ENCODE results near the gene TIMM17A. TPM values are rescaled to one million over a fixed set of nuclear protein-coding genes. Genes with fewer than 3 reads are reported as not detected.

The TIMM17A gene
- total and polyA plus RNA-seq, 2 of the 4 experiments (the other 2 are of a cell fraction) = 80.4 to 87.3 TPM

DNA sequence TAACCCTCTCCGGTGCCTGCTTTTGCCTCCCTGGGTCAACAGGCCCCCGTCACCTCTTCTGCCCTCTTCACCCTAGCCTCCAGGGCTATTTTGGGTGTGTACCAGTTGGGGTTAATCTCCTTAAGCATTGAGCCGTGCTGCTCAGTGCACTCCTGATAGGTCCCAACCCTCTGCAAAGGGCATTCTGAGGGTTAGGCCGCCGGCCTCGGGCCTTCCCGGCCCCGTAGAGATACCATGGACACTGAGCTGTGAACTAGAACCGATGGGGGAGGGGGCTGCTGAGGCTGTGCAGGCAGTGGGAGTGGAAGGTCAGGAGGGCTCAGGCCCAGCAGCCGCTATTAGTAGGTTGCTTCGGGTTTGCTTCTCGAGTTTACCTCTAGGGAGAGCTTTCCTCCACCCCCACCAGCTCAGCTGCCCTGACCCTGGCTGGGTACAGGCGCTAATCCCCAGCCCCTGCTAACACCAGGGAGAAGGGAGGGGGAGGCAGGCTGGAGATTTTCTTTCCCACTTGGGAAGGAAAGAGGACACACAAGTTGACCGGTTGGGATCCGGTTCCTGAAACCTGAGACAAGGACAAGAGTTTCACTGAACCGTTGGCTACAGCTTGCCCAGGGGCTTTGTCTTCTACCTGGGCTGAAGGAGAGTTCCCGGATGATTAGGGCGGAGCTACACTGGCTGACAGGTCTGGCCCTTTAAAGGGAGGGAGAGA is 13.7 kb upstream of the TIMM17A start:
- peak overlapping the region; percentile 37; the same call in 1 of the 2 replicates for H3K4ac ChIP-seq (ENCODE audit: low read depth, low read length)
- peak overlapping the region; percentile 30; the same call in 1 of the 2 replicates for H2BK120ac ChIP-seq (ENCODE audit: low read depth, low read length)
- peaks cover 23% of the 10 kb centered on the region for H4K20me1 ChIP-seq (ENCODE audit: insufficient read depth, low read length)
- ChIA-PET POLR2A (ENCODE audit: unreplicated experiment) (no interaction called here), CTCF (no interaction called here)
- TF ChIP-seq RAD21 (IDR thresholded peaks at IDR 0.05; ENCODE audit: low read length) (no peak), POLR2A (IDR thresholded peaks at IDR 0.05; ENCODE audit: low read depth, low read length) (no peak), BHLHE40 (IDR thresholded peaks at IDR 0.05; ENCODE audit: low read depth, low read length) (no peak), MXI1 (IDR thresholded peaks at IDR 0.05; ENCODE audit: borderline replicate concordance, low read depth, low read length) (no peak), CHD1 (IDR thresholded peaks at IDR 0.05; ENCODE audit: low read depth, low read length) (no peak), NFE2L2 (IDR thresholded peaks at IDR 0.05; ENCODE audit: low read depth, low read length) (no peak), MAFK (IDR thresholded peaks at IDR 0.05; ENCODE audit: low read depth, low read length) (no peak), RFX5 (IDR thresholded peaks at IDR 0.05; ENCODE audit: low read depth, low read length) (no peak), MAZ (IDR thresholded peaks at IDR 0.05; ENCODE audit: borderline replicate concordance, low read depth, low read length) (no peak), CEBPB (IDR thresholded peaks at IDR 0.05; ENCODE audit: low read depth, low read length) (no peak), SMC3 (IDR thresholded peaks at IDR 0.05; ENCODE audit: low read depth, low read length) (no peak)
- TF ChIP-seq, protein P1, sequence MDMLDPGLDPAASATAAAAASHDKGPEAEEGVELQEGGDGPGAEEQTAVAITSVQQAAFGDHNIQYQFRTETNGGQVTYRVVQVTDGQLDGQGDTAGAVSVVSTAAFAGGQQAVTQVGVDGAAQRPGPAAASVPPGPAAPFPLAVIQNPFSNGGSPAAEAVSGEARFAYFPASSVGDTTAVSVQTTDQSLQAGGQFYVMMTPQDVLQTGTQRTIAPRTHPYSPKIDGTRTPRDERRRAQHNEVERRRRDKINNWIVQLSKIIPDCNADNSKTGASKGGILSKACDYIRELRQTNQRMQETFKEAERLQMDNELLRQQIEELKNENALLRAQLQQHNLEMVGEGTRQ (IDR thresholded peaks at IDR 0.05; ENCODE audit: low read depth, low read length) = no peak
- TF ChIP-seq, protein P2, sequence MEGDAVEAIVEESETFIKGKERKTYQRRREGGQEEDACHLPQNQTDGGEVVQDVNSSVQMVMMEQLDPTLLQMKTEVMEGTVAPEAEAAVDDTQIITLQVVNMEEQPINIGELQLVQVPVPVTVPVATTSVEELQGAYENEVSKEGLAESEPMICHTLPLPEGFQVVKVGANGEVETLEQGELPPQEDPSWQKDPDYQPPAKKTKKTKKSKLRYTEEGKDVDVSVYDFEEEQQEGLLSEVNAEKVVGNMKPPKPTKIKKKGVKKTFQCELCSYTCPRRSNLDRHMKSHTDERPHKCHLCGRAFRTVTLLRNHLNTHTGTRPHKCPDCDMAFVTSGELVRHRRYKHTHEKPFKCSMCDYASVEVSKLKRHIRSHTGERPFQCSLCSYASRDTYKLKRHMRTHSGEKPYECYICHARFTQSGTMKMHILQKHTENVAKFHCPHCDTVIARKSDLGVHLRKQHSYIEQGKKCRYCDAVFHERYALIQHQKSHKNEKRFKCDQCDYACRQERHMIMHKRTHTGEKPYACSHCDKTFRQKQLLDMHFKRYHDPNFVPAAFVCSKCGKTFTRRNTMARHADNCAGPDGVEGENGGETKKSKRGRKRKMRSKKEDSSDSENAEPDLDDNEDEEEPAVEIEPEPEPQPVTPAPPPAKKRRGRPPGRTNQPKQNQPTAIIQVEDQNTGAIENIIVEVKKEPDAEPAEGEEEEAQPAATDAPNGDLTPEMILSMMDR (conservative IDR thresholded peaks at IDR 0.05; ENCODE audit: low read depth, low read length) = no peak
- H3K36me3 ChIP-seq (ENCODE audit: control insufficient read depth, insufficient read depth, low read length) = peaks cover 5% of the 10 kb centered on the region; the same call in 1 of the 2 replicates
- H2BK20ac ChIP-seq (ENCODE audit: low read depth, low read length) = peak overlapping the region; percentile 42
- peak overlapping the region; percentile 52 for H3K27ac ChIP-seq (ENCODE audit: insufficient read depth, low read length)
- H2BK5ac ChIP-seq (ENCODE audit: low read depth, low read length, poor library complexity, severe bottlenecking) = peak overlapping the region; percentile 35
- peak overlapping the region; percentile 84 for H2AK9ac ChIP-seq (replicated peaks; ENCODE audit: low read depth, low read length, poor library complexity)
- H3K4me3 ChIP-seq (ENCODE audit: insufficient read depth, low read depth, low read length) = no peak overlapping the region
- WGBS, 2 experiments (ENCODE audit: extremely low coverage in 2 of 2, insufficient read length in 1 of 2) = no CpG with 5 or more reads among the region's 18 CpGs
- no peak overlapping the region for H3K56ac ChIP-seq (ENCODE audit: extremely low read depth, insufficient read depth, low read length)
- in situ Hi-C loops (cut with MboI; ENCODE audit: low sequenced_read_pairs) (no loop called here), dilution Hi-C loops (cut with HindIII; ENCODE audit: low sequenced_read_pairs, unreplicated experiment) (no loop called here), intact Hi-C loops (cut with micrococcal nuclease) (no loop called here)
- H3K14ac ChIP-seq (replicated peaks; ENCODE audit: low read depth, low read length) = peak overlapping the region; percentile 34
- peak overlapping the region; percentile 28; the same call in 1 of the 2 replicates for H3K23ac ChIP-seq (ENCODE audit: low read depth, low read length)
- H2BK15ac ChIP-seq (ENCODE audit: low read depth, low read length) = no peak overlapping the region; the same call in 2 of the 3 replicates
- H3K18ac ChIP-seq (ENCODE audit: low read depth, low read length) = 0 out of 2 replicates have a peak overlapping the region, but pooled peaks have one; percentile 15
- no peaks in the 10 kb centered on the region; the same call in 1 of the 2 replicates for H3K9me3 ChIP-seq (ENCODE audit: control insufficient read depth, insufficient read depth, low read length)
- H3K79me1 ChIP-seq (ENCODE audit: low read depth in 1 of 2, low read length in 2 of 2) = peaks cover 28 to 78% of the 10 kb centered on the region in 2 experiments
- peaks cover 28% of the 10 kb centered on the region for H3K9me1 ChIP-seq (ENCODE audit: insufficient read depth, low read length)
- ATAC-seq (ENCODE audit: low read depth) (no peak), DNase-seq (no peak)
- peak overlapping the region; percentile 38 for H2AFZ ChIP-seq (replicated peaks; ENCODE audit: low read length, poor library complexity)
- BruUV-seq (replicated peaks) = no TSS peak
- peak overlapping the region; percentile 66 for H3K4me2 ChIP-seq (ENCODE audit: low read depth, low read length)
- H3K27me3 ChIP-seq (ENCODE audit: control insufficient read depth, insufficient read depth, low read length) = no peaks in the 10 kb centered on the region
- peak overlapping the region; percentile 27 to 57; a peak in 3 of 4 replicates for H4K8ac ChIP-seq (ENCODE audit: low read depth in 2 of 2, low read length in 2 of 2)
- no peak overlapping the region for H4K91ac ChIP-seq (ENCODE audit: insufficient read depth, low read depth, low read length)
- peak overlapping the region; percentile 21; the same call in 1 of the 2 replicates for H2AK5ac ChIP-seq (ENCODE audit: low read depth, low read length)
- H4K5ac ChIP-seq (ENCODE audit: low read depth, low read length) = peak overlapping the region; percentile 49
- peaks cover 39% of the 10 kb centered on the region for H3K4me1 ChIP-seq (ENCODE audit: control insufficient read depth, insufficient read depth, low read length)
- peak overlapping the region; percentile 16 for H3K9ac ChIP-seq (ENCODE audit: low read depth, low read length)

All from IMR-90 (cell line).